ENCODE data around the gene NHLH2. TPM values are rescaled to one million over a fixed set of nuclear protein-coding genes. Genes with fewer than 3 reads are reported as not detected.

The NHLH2 gene
- total RNA-seq, 1 donor from 2014 or later = not detected

DNA sequence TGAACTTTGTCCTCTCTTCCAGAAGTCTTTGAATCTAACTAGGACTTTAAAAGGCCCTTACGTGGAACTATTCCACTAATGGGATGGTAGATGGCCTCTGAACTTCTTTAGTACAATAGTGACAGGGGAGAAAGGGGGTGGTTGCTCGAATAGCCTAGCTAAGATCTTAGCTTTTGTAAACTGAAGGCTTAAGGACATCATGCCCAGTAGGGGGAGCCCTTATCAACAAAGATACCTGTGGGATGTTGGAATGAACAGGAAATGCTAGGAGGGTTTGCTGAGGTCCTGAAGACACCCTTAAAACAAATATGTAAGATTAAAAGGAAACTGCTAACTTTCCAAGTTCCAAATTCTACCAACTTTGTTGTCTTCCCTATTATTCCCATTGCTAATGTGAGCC lies 33.2 kb downstream of the NHLH2 start:
- TF ChIP-seq, protein P1, sequence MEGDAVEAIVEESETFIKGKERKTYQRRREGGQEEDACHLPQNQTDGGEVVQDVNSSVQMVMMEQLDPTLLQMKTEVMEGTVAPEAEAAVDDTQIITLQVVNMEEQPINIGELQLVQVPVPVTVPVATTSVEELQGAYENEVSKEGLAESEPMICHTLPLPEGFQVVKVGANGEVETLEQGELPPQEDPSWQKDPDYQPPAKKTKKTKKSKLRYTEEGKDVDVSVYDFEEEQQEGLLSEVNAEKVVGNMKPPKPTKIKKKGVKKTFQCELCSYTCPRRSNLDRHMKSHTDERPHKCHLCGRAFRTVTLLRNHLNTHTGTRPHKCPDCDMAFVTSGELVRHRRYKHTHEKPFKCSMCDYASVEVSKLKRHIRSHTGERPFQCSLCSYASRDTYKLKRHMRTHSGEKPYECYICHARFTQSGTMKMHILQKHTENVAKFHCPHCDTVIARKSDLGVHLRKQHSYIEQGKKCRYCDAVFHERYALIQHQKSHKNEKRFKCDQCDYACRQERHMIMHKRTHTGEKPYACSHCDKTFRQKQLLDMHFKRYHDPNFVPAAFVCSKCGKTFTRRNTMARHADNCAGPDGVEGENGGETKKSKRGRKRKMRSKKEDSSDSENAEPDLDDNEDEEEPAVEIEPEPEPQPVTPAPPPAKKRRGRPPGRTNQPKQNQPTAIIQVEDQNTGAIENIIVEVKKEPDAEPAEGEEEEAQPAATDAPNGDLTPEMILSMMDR (IDR thresholded peaks at IDR 0.05) = no peak
- no peaks in the 10 kb centered on the region for H3K36me3 Mint-ChIP-seq (ENCODE audit: low read depth)
- H3K27ac Mint-ChIP-seq = no peak overlapping the region
- ChIA-PET CTCF (interaction anchor here (0.6 to 1.0 kb wide), 3 partner anchors 174 to 213 kb away, joined by 3 to 11 read pairs (median 9); no protein-coding TSS in a partner anchor), POLR2A (no interaction called here)
- DNase-seq (no peak), ATAC-seq (ENCODE audit: low read depth) (peak; percentile 28)
- intact Hi-C loops (cut with micrococcal nuclease) = loop anchor here (1.0 to 10.0 kb wide), 3 partner anchors 174 to 1247 kb away; no protein-coding TSS in a partner anchor
- H3K27me3 Mint-ChIP-seq = peaks cover 9% of the 10 kb centered on the region
- no peaks in the 10 kb centered on the region for H3K9me3 Mint-ChIP-seq
- H3K4me1 Mint-ChIP-seq = no peaks in the 10 kb centered on the region
- no peak overlapping the region for H3K4me3 Mint-ChIP-seq

DNA sequence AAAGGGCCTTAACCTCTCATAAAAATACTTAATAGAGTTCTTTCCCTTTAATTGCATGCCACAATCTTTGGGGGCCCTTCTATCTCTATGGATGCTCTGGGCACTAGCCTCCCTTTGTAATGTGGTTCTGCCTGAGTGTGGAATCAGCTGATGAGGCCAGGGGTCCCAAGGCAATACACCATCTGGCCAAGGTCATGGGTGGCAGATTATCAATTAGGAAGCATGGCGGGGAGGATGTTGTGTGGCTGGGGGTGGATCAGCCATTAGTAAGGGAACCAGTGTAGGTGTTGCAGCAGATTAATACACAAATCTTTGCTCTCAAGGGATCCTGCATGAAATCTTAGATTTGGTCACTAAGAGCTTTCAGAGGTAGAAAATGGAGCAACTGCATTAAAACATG lies 35.3 kb downstream of the NHLH2 start:
- ChIA-PET CTCF (interaction anchor here (1.7 kb wide), 1 partner anchor 215 kb away, joined by 5 read pairs; no protein-coding TSS in a partner anchor), POLR2A (no interaction called here)
- DNase-seq (no peak), ATAC-seq (ENCODE audit: low read depth) (no peak)
- Mint-ChIP-seq H3K27me3 (peaks cover 9% of the 10 kb centered on the region), H3K4me3 (no peak overlapping the region), H3K9me3 (no peaks in the 10 kb centered on the region), H3K36me3 (ENCODE audit: low read depth) (no peaks in the 10 kb centered on the region), H3K27ac (no peak overlapping the region), H3K4me1 (no peaks in the 10 kb centered on the region)
- intact Hi-C loops (cut with micrococcal nuclease) = loop anchor here (10.0 kb wide), 1 partner anchor 1249 kb away; no protein-coding TSS in a partner anchor
- TF ChIP-seq, protein P1 (IDR thresholded peaks at IDR 0.05) = no peak

DNA sequence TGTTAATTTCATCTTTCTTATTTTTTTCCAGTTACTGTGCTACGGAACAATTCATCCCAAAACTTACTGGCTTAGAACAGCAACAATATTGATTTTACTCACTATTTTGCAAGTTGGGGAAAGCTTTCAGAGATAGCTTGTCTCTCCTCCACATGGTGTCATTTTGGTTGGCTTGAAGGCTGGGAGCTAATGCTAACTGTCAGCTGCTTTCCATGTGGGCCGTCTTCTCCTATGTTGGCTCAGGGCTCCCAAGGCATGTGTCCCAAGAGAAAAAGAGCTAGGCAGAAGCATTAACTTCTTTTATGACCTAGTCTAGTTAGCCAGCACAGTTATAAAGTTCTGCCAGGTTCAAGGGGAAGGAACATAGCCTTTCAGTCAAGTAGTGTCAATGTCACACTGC lies 38.5 kb downstream of the NHLH2 start:
- ChIA-PET CTCF (no interaction called here), POLR2A (no interaction called here)
- DNase-seq (no peak), ATAC-seq (ENCODE audit: low read depth) (no peak)
- Mint-ChIP-seq H3K9me3 (no peaks in the 10 kb centered on the region), H3K27me3 (peaks cover 10% of the 10 kb centered on the region), H3K27ac (no peak overlapping the region), H3K36me3 (ENCODE audit: low read depth) (no peaks in the 10 kb centered on the region), H3K4me1 (no peaks in the 10 kb centered on the region), H3K4me3 (no peak overlapping the region)
- TF ChIP-seq, protein P1 (IDR thresholded peaks at IDR 0.05) = no peak
- intact Hi-C loops (cut with micrococcal nuclease) = loop anchor here (10.0 kb wide), 1 partner anchor 1252 kb away; no protein-coding TSS in a partner anchor

DNA sequence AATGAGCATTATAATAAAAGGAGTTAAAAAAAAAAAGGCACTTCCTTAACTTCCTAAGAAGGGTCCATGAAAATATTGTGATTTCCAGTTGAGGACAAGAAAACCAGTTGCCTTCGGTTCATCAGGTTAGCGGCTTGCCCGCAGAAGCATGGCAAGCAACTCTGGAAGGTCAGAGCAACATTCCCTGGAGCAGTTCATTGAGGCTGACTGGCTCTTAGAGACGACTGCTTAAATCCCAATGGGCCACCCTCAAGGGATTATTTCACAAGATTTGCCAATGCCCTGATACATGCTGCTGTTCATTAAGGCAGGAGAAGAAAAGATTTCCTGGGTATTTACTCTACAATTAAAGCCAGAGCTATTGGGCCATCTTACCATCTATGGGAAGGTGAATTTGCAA lies 43.4 kb downstream of the NHLH2 start:
- no peak for DNase-seq
- no peak for ATAC-seq (ENCODE audit: low read depth)
- no peak overlapping the region for H3K4me3 Mint-ChIP-seq
- no peaks in the 10 kb centered on the region for H3K9me3 Mint-ChIP-seq
- H3K4me1 Mint-ChIP-seq = no peaks in the 10 kb centered on the region
- TF ChIP-seq, protein P1 (IDR thresholded peaks at IDR 0.05) = no peak
- CTCF ChIA-PET = interaction anchor here (1.5 kb wide), 1 partner anchor 12 kb away, joined by 3 read pairs; no protein-coding TSS in a partner anchor
- POLR2A ChIA-PET = no interaction called here
- no peak overlapping the region for H3K27ac Mint-ChIP-seq
- no peaks in the 10 kb centered on the region for H3K36me3 Mint-ChIP-seq (ENCODE audit: low read depth)
- H3K27me3 Mint-ChIP-seq = peaks cover 13% of the 10 kb centered on the region
- intact Hi-C loops (cut with micrococcal nuclease) = no loop called here

DNA sequence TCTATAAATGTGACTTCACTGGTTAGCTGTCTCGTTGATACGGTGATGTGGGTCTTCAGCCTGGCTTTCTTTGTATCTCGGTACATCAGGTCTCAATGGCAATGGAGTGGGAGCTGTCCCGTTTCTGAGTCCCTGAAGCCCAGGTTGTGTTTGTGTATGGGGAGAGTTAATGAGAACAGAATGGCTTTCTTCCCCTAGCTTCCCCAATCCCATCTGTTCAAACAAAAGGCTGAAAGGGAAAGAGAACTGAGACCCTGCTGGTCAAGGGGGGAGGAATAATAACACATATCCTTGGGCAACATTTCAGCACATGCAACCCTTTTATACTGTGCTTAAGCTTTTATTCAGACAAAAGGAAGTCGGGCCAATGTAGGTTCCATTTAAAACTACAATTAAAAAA lies 44.0 kb downstream of the NHLH2 start:
- Mint-ChIP-seq H3K4me3 (no peak overlapping the region), H3K36me3 (ENCODE audit: low read depth) (no peaks in the 10 kb centered on the region), H3K9me3 (no peaks in the 10 kb centered on the region), H3K4me1 (no peaks in the 10 kb centered on the region), H3K27me3 (peaks cover 16% of the 10 kb centered on the region), H3K27ac (no peak overlapping the region)
- intact Hi-C loops (cut with micrococcal nuclease) = no loop called here
- DNase-seq = no peak
- ChIA-PET POLR2A (no interaction called here), CTCF (no interaction called here)
- TF ChIP-seq, protein P1 (IDR thresholded peaks at IDR 0.05) = no peak
- no peak for ATAC-seq (ENCODE audit: low read depth)
